Activated CD8-positive, alpha-beta memory T cell treated with anti-CD3 and anti-CD28 coated beads, Interleukin-2, amount 50 U/mL, for 48 hours (primary cell): ENCODE measurements around the gene PROM1.

ENCODE experiments used
- DNase-seq: peaks from one replicate; pipeline ENCODE4 v3.0.0-alpha.2; 2020

Gene PROM1

GRCh38 chr4:16056681-16057385 is 27.0 kb downstream of the PROM1 start:
- no peak for DNase-seq

GRCh38 chr4:16055873-16056272 is 27.9 kb downstream of the PROM1 start:
- DNase-seq = no peak

GRCh38 chr4:16055471-16055870 is 28.4 kb downstream of the PROM1 start:
- no peak for DNase-seq

- DNase-seq = no peak
Observed at GRCh38 chr4:16052939-16053338, 30.9 kb downstream of the PROM1 start.

- DNase-seq = no peak
Observed at GRCh38 chr4:16051980-16052379, 31.8 kb downstream of the PROM1 start.

- no peak for DNase-seq
Observed at GRCh38 chr4:16051132-16051531, 32.7 kb downstream of the PROM1 start.

GRCh38 chr4:16050669-16051068 is 33.2 kb downstream of the PROM1 start:
- no peak for DNase-seq

- no peak for DNase-seq
Observed at GRCh38 chr4:16048619-16049419, 35.0 kb downstream of the PROM1 start.

- DNase-seq = no peak
Observed at GRCh38 chr4:16045687-16046086, 38.1 kb downstream of the PROM1 start.

- DNase-seq = no peak
Observed at GRCh38 chr4:16043642-16044498, 40.0 kb downstream of the PROM1 start.

GRCh38 chr4:16039139-16039538 is 44.7 kb downstream of the PROM1 start:
- no peak for DNase-seq

GRCh38 chr4:16037901-16038300 is 45.9 kb downstream of the PROM1 start:
- no peak for DNase-seq

GRCh38 chr4:16035843-16036242 is 48.0 kb downstream of the PROM1 start:
- no peak for DNase-seq

- DNase-seq = no peak
Observed at GRCh38 chr4:16034010-16034748, 49.6 kb downstream of the PROM1 start.

- no peak for DNase-seq
Observed at GRCh38 chr4:16032396-16032770, 51.4 kb downstream of the PROM1 start.

GRCh38 chr4:16031546-16032395 is 52.1 kb downstream of the PROM1 start:
- DNase-seq = no peak

GRCh38 chr4:16029886-16030285 is 53.9 kb downstream of the PROM1 start:
- DNase-seq = no peak

GRCh38 chr4:16029262-16029661 is 54.6 kb downstream of the PROM1 start:
- DNase-seq = no peak

GRCh38 chr4:16027626-16028025 is 56.2 kb downstream of the PROM1 start:
- no peak for DNase-seq

GRCh38 chr4:16027114-16027513 is 56.7 kb downstream of the PROM1 start:
- no peak for DNase-seq

GRCh38 chr4:16026160-16026761 is 57.6 kb downstream of the PROM1 start:
- no peak for DNase-seq
